HepG2 (cell line): ENCODE measurements around the gene CLDN7. TPM values are rescaled to one million over a fixed set of nuclear protein-coding genes. Genes with fewer than 3 reads are reported as not detected.

Experiments used
- ATAC-seq: fragments of 200-7000 bp; cut with Tn5 transposase; 3 replicates; pipeline ENCODE4 v1.9.1; 2020; ENCODE audit warnings: mild to moderate bottlenecking, moderate library complexity
- BruUV-seq: library from RNA; stranded (reverse); fragments of 400-500 nt; replicated peaks from 2 replicates; lab custom pipeline; 2021; lab: Mats Ljungman, UMichigan
- CTCF ChIA-PET: fragments of 300-600 bp; formaldehyde crosslinking; extraction: SDS; loops from one replicate; lab custom pipeline; 2021; ENCODE audit warnings: low total read pairs, inconsistent platforms, low intra/inter-chr PET ratio; lab: Yijun Ruan, JAX
- POLR2A ChIA-PET: fragments of 350-600 bp; sonication (Branson Sonifier 250); formaldehyde crosslinking; loops from one replicate; lab custom pipeline; 2020; ENCODE audit warnings: antibody characterized with exemption, inconsistent platforms; lab: Yijun Ruan, JAX
- DNase-seq: peaks from one replicate; pipeline ENCODE4 v3.0.0-alpha.2; 2015; ENCODE audit warnings: low spot score
- FAIRE-seq: peaks from 3 replicates; lab custom pipeline; 2011; peaks lifted over from hg19 to GRCh38; lab: Jason Lieb, UNC
- H2AFZ ChIP-seq: one replicate; pipeline ENCODE4 v1.6.1; 2011; ENCODE audit warnings: low read length, inconsistent platforms
- H3K27ac ChIP-seq: fragments of 300-600 bp; 3 replicates; pipeline ENCODE4 v1.8.0; 2011; ENCODE audit warnings: mixed run types, mild to moderate bottlenecking, mixed read lengths, low read length, inconsistent platforms; ENCODE audit not compliant: insufficient read depth; ENCODE audit errors: extremely low read length
- H3K27me3 ChIP-seq, 2 experiments: fragments of 200-600 bp in 1 of 2; 2 replicates in 1 of 2; 3 replicates in 1 of 2; pipeline versions ENCODE4 v1.6.0 to v1.8.0; 2011; ENCODE audit warnings: low read length in 2 of 2, mild to moderate bottlenecking in 2 of 2, moderate library complexity in 2 of 2, inconsistent platforms in 1 of 2; ENCODE audit not compliant: insufficient read depth in 2 of 2, control insufficient read depth in 1 of 2
- H3K36me3 ChIP-seq, 2 experiments: fragments of 200-600 bp in 1 of 2; replicated peaks in 1 of 2; 2 replicates in 1 of 2; 3 replicates in 1 of 2; pipeline versions ENCODE4 v1.5.1 to v1.8.0; 2011; ENCODE audit warnings: low read length in 2 of 2, inconsistent platforms in 1 of 2; ENCODE audit not compliant: insufficient read depth in 2 of 2, control insufficient read depth in 1 of 2
- H3K4me1 ChIP-seq: 2 replicates; pipeline ENCODE4 v1.5.1; 2012; ENCODE audit warnings: low read length, inconsistent platforms; ENCODE audit not compliant: insufficient read depth
- H3K4me2 ChIP-seq: 2 replicates; pipeline ENCODE4 v1.6.0; 2011; ENCODE audit warnings: low read depth, low read length, inconsistent platforms
- H3K4me3 ChIP-seq, 3 experiments: fragments of 200-600 bp in 1 of 3; sonication (generic), shearing (Covaris generic) in 1 of 3; replicated peaks in 1 of 3; 2 replicates each; pipeline ENCODE4 v1.5.1; 2011 to 2016; ENCODE audit warnings: low read length in 3 of 3, inconsistent platforms in 2 of 3, low read depth in 2 of 3, mild to moderate bottlenecking in 2 of 3, control low read depth in 1 of 3, mixed read lengths in 1 of 3; ENCODE audit not compliant: insufficient read depth in 1 of 3
- H3K79me2 ChIP-seq: one replicate; pipeline ENCODE4 v1.6.1; 2011; ENCODE audit warnings: low read length, inconsistent platforms; ENCODE audit not compliant: insufficient read depth
- H3K9ac ChIP-seq: 2 replicates; pipeline ENCODE4 v1.6.0; 2011; ENCODE audit warnings: mild to moderate bottlenecking, low read depth, low read length, inconsistent platforms; ENCODE audit not compliant: insufficient read depth
- H3K9me3 ChIP-seq: 2 replicates; pipeline ENCODE4 v1.5.1; 2012; ENCODE audit warnings: mild to moderate bottlenecking, low read length
- H4K20me1 ChIP-seq: 2 replicates; pipeline ENCODE4 v1.6.0; 2011; ENCODE audit warnings: inconsistent platforms, mild to moderate bottlenecking, low read length, moderate library complexity; ENCODE audit not compliant: insufficient read depth
- EHMT2 ChIP-seq: fragments of 200-600 bp; sonication (generic); IDR thresholded peaks from 2 replicates; pipeline ENCODE4 v1.7.0; 2017; ENCODE audit warnings: antibody characterized with exemption, low read depth, low read length, borderline replicate concordance
- HHEX ChIP-seq: IDR thresholded peaks from 2 replicates; pipeline ENCODE4 v1.6.1; 2016; ENCODE audit warnings: control low read depth
- HNRNPK ChIP-seq: fragments of 200-400 bp; formaldehyde crosslinking; IDR thresholded peaks from 2 replicates; pipeline ENCODE4 v1.6.1; 2018; ENCODE audit warnings: low read length, low read depth, moderate library complexity, mild to moderate bottlenecking; ENCODE audit not compliant: poor library complexity, severe bottlenecking
- HNRNPLL ChIP-seq: fragments of 200-400 bp; formaldehyde crosslinking; IDR thresholded peaks from 2 replicates; pipeline ENCODE4 v1.6.1; 2017; ENCODE audit warnings: mild to moderate bottlenecking, low read depth, low read length; ENCODE audit not compliant: poor library complexity, severe bottlenecking
- KLF13 ChIP-seq: sonication (generic); formaldehyde crosslinking; IDR thresholded peaks from 2 replicates; pipeline ENCODE4 v1.4.0; 2020; ENCODE audit warnings: mild to moderate bottlenecking, missing genetic modification reagents
- MAFF ChIP-seq: IDR thresholded peaks from 2 replicates; pipeline ENCODE4 v1.6.1; 2011; ENCODE audit warnings: low read depth, low read length, improper control_type of control experiment
- MED13 ChIP-seq: sonication (generic); formaldehyde crosslinking; IDR thresholded peaks from 2 replicates; pipeline ENCODE4 v1.5.0; 2020; ENCODE audit warnings: missing genetic modification reagents
- YEATS2 ChIP-seq: sonication (generic); formaldehyde crosslinking; IDR thresholded peaks from 2 replicates; pipeline ENCODE4 v1.4.0; 2020; ENCODE audit warnings: missing genetic modification reagents, borderline replicate concordance
- ZNF136 ChIP-seq: sonication (generic); formaldehyde crosslinking; IDR thresholded peaks from 2 replicates; pipeline ENCODE4 v1.8.1; 2022; ENCODE audit warnings: low read depth, mild to moderate bottlenecking, moderate library complexity, missing genetic modification reagents
- ZNF20 ChIP-seq: sonication (generic); formaldehyde crosslinking; IDR thresholded peaks from 2 replicates; pipeline ENCODE4 v1.4.0; 2020; ENCODE audit warnings: mild to moderate bottlenecking, moderate library complexity, missing genetic modification reagents
- ZNF343 ChIP-seq: sonication (generic); formaldehyde crosslinking; IDR thresholded peaks from 2 replicates; pipeline ENCODE4 v1.4.0; 2020; ENCODE audit warnings: mild to moderate bottlenecking, missing genetic modification reagents
- ZNF530 ChIP-seq: sonication (generic); formaldehyde crosslinking; IDR thresholded peaks from 2 replicates; pipeline ENCODE4 v1.5.0; 2020; ENCODE audit warnings: low read depth, mild to moderate bottlenecking, missing genetic modification reagents
- ZNF543 ChIP-seq: sonication (generic); formaldehyde crosslinking; IDR thresholded peaks from 2 replicates; pipeline ENCODE4 v1.4.0; 2020; ENCODE audit warnings: mild to moderate bottlenecking, missing genetic modification reagents
- ZNF7 ChIP-seq: IDR thresholded peaks from 2 replicates; pipeline ENCODE4 v1.6.1; 2016; ENCODE audit warnings: missing biosample characterization, missing genetic modification reagents
- WGBS: methylation state at CpG from one replicate; pipeline ENCODE4 v1.1.6; 2017; ENCODE audit warnings: low lambda C conversion rate; 5-methylcytosine and 5-hydroxymethylcytosine counted together
- in situ Hi-C: cut with HindIII; loops from 2 replicates; pipeline ENCODE4 v1.10.0; 2017; ENCODE audit warnings: low pct_unique_long_range_greater_than_20kb; ENCODE audit not compliant: extremely low pct_ligation_motif_present
- intact Hi-C: fragments of 100-400 bp; cut with micrococcal nuclease; formaldehyde crosslinking; loops from one replicate; pipeline ENCODE4 v1.10.0; 2022; ENCODE audit not compliant: unreplicated experiment
- polyA plus RNA-seq, 8 experiments: library from polyadenylated mRNA; depleted of rRNA in 3 of 8; stranded (reverse) in 7 of 8; unstranded in 1 of 8; fragments of >200 nt; fragmentation: Illumina TruSeq in 4 of 8; extraction: Trizol in 4 of 8; gene quantifications; 2 replicates each; pipeline versions ENCODE4 v1.2.1 to v1.2.3, GENCODE V29; 2011 to 2016; ENCODE audit warnings: low read depth in 4 of 8, missing spikeins in 1 of 8, mixed read lengths in 1 of 8; ENCODE audit not compliant: insufficient read depth in 1 of 8
- total RNA-seq, 5 experiments: library from RNA; depleted of rRNA; stranded (reverse); fragments of >200 nt; fragmentation: Illumina TruSeq; extraction: Trizol; gene quantifications; 2 replicates each; pipeline ENCODE4 v1.2.3, GENCODE V29; 2016; ENCODE audit warnings: low read depth in 1 of 5
- TF ChIP-seq, protein P1 (sequence below): sonication (generic); formaldehyde crosslinking; IDR thresholded peaks from 2 replicates; pipeline ENCODE4 v1.5.1; 2020; ENCODE audit warnings: mild to moderate bottlenecking, moderate library complexity, missing genetic modification reagents

CLDN7 gene
- total and polyA plus RNA-seq, 2 of the 13 experiments (the other 11 are each of a cell fraction or from before 2014, with no cell fraction given) = not detected

DNA sequence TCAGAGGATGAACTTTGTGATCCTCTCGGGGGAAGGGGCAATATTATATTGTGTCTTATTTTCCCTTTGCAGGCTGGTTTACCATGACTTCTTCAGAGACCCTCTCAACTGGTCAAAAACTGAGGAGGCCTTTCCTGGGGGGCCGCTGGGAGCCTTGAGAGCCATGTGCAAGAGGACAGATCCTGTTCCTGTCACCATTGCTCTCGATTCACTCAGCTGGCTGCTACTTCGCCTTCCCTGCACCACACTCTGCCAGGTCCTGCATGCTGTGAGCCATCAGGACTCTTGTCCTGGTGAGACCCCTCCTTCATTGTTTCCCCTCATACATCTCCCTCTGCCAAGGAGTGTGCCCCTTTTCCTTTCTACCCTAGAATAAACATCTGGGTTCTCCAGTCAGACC lies 7.8 kb downstream of the CLDN7 start:
- intact Hi-C loops (no loop called here), in situ Hi-C loops (no loop called here)
- Histone ChIP-seq H3K9me3 (no peaks in the 10 kb centered on the region), H3K4me2 (no peak overlapping the region), H3K9ac (no peak overlapping the region), H3K27me3 (peaks cover 0 to 2% of the 10 kb centered on the region in 2 experiments; a peak in 1 of 5 replicates), H3K36me3 (peaks cover 8 to 13% of the 10 kb centered on the region in 2 experiments; a peak in 4 of 5 replicates), H3K4me3 (no peak overlapping the region)
- FAIRE-seq = no peak
- CTCF ChIA-PET = no interaction called here
- BruUV-seq = no TSS peak
- 97% methylated on average over 4 of the region's 4 CpGs for WGBS
- POLR2A ChIA-PET = interaction anchor here (0.7 kb wide), 2 partner anchors 9 to 27 kb away, joined by 3 read pairs; partner anchors contain the start of gene SLC2A4
- no peak for DNase-seq
- TF ChIP-seq MAFF (no peak), HNRNPLL (no peak), ZNF530 (no peak), ZNF136 (CRISPR knock-in tag) (no peak), HHEX (CRISPR knock-in tag) (no peak), ZNF20 (CRISPR knock-in tag) (no peak), EHMT2 (no peak), YEATS2 (CRISPR knock-in tag) (no peak), MED13 (CRISPR knock-in tag) (no peak), KLF13 (CRISPR knock-in tag) (no peak), ZNF343 (CRISPR knock-in tag) (no peak), HNRNPK (no peak), ZNF7 (no peak), ZNF543 (CRISPR knock-in tag) (no peak)
- TF ChIP-seq, protein P1, sequence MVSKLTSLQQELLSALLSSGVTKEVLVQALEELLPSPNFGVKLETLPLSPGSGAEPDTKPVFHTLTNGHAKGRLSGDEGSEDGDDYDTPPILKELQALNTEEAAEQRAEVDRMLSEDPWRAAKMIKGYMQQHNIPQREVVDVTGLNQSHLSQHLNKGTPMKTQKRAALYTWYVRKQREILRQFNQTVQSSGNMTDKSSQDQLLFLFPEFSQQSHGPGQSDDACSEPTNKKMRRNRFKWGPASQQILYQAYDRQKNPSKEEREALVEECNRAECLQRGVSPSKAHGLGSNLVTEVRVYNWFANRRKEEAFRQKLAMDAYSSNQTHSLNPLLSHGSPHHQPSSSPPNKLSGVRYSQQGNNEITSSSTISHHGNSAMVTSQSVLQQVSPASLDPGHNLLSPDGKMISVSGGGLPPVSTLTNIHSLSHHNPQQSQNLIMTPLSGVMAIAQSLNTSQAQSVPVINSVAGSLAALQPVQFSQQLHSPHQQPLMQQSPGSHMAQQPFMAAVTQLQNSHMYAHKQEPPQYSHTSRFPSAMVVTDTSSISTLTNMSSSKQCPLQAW (CRISPR knock-in tag) = no peak
- TF ChIP-seq, all 625 proteins: peak for 0
- H3K4me1 ChIP-seq = peaks cover 51% of the 10 kb centered on the region
- H3K27ac ChIP-seq = no peak overlapping the region
- no peak for ATAC-seq
- H4K20me1 ChIP-seq = no peaks in the 10 kb centered on the region
- H2AFZ ChIP-seq = no peak overlapping the region
- peaks cover 33% of the 10 kb centered on the region for H3K79me2 ChIP-seq
